Osteoblast (primary cell): Measurements from ENCODE around the gene CNBP. TPM values are rescaled to one million over a fixed set of nuclear protein-coding genes. Genes with fewer than 3 reads are reported as not detected.
"Not testable (repeated sequence)": the region's sequence is repeated elsewhere in the genome, so short reads cannot be mapped to it uniquely, and the experiment has no call there.

Source experiments
- DNase-seq: peaks from one replicate; pipeline ENCODE4 v3.0.0; 2011; ENCODE audit warnings: low spot score, mixed read lengths; ENCODE audit not compliant: insufficient read length; ENCODE audit errors: missing footprints
- H2AFZ ChIP-seq: 2 replicates; pipeline ENCODE4 v1.6.0; 2011; ENCODE audit warnings: mild to moderate bottlenecking, low read length
- H3K27ac ChIP-seq: 2 replicates; pipeline ENCODE4 v1.5.1; 2011; ENCODE audit warnings: mild to moderate bottlenecking, low read depth, low read length, moderate library complexity
- H3K27me3 ChIP-seq: 2 replicates; pipeline ENCODE4 v1.6.0; 2012; ENCODE audit warnings: mild to moderate bottlenecking, control low read depth, inconsistent platforms, low read length, moderate library complexity; ENCODE audit not compliant: insufficient read depth
- H3K36me3 ChIP-seq: 2 replicates; pipeline ENCODE4 v1.5.1; 2011; ENCODE audit warnings: mild to moderate bottlenecking, low read length, control low read depth, moderate library complexity; ENCODE audit not compliant: insufficient read depth
- H3K4me1 ChIP-seq: 2 replicates; pipeline ENCODE4 v1.5.1; 2011; ENCODE audit warnings: mild to moderate bottlenecking, low read length, control low read depth, moderate library complexity; ENCODE audit not compliant: insufficient read depth
- H3K4me2 ChIP-seq: 2 replicates; pipeline ENCODE4 v1.6.0; 2011; ENCODE audit warnings: mild to moderate bottlenecking, low read length; ENCODE audit not compliant: insufficient read depth
- H3K4me3 ChIP-seq: fragments of 200-600 bp; sonication (generic); 3 replicates; pipeline ENCODE4 v1.5.1; 2012; ENCODE audit warnings: mild to moderate bottlenecking, low read length, inconsistent platforms; ENCODE audit not compliant: insufficient read depth
- H3K79me2 ChIP-seq: 2 replicates; pipeline ENCODE4 v1.6.0; 2012; ENCODE audit warnings: mild to moderate bottlenecking, low read length, control low read depth, inconsistent platforms; ENCODE audit not compliant: insufficient read depth
- H3K9me3 ChIP-seq: 2 replicates; pipeline ENCODE4 v1.5.1; 2011; ENCODE audit warnings: low read depth, low read length, control low read depth
- H4K20me1 ChIP-seq: 2 replicates; pipeline ENCODE4 v1.6.0; 2012; ENCODE audit warnings: mild to moderate bottlenecking, low read length, control low read depth; ENCODE audit not compliant: insufficient read depth
- CTCF ChIP-seq: IDR thresholded peaks from 2 replicates; pipeline ENCODE4 v1.5.1; 2011; ENCODE audit warnings: mild to moderate bottlenecking, low read depth, low read length, moderate library complexity; ENCODE audit errors: extremely low read depth
- total RNA-seq: library from RNA; depleted of rRNA; stranded (reverse); fragments of >200 nt; gene quantifications from 2 replicates; pipeline ENCODE4 v1.2.3, GENCODE V29; 2012

Gene CNBP
- total RNA-seq, 1 donor = 233 TPM

GRCh38 chr3:129187857-129188256 lies 4.2 kb upstream of the CNBP start:
- Histone ChIP-seq H4K20me1 (peaks cover 2% of the 10 kb centered on the region), H3K4me1 (peaks cover 6% of the 10 kb centered on the region), H3K4me3 (no peak overlapping the region), H3K27ac (no peak overlapping the region), H2AFZ (no peak overlapping the region), H3K27me3 (no peaks in the 10 kb centered on the region), H3K79me2 (peaks cover 34% of the 10 kb centered on the region), H3K36me3 (no peaks in the 10 kb centered on the region), H3K4me2 (no peak overlapping the region), H3K9me3 (no peaks in the 10 kb centered on the region)
- no peak for DNase-seq
- no peak for TF ChIP-seq CTCF

- Histone ChIP-seq H4K20me1 (peaks cover 20% of the 10 kb centered on the region), H3K4me1 (peaks cover 18% of the 10 kb centered on the region), H3K4me3 (no peak overlapping the region), H3K79me2 (peaks cover 55% of the 10 kb centered on the region), H3K9me3 (no peaks in the 10 kb centered on the region), H2AFZ (no peak overlapping the region), H3K27ac (no peak overlapping the region), H3K4me2 (peak overlapping the region; percentile 14), H3K36me3 (no peaks in the 10 kb centered on the region), H3K27me3 (no peaks in the 10 kb centered on the region)
- no peak for TF ChIP-seq CTCF
- DNase-seq = no peak
Measured at GRCh38 chr3:129185783-129186182, 2.1 kb upstream of the CNBP start.

GRCh38 chr3:129184784-129185542 lies 1.3 kb upstream of the CNBP start:
- H2AFZ ChIP-seq, H3K36me3 ChIP-seq, H3K9me3 ChIP-seq, DNase-seq, H3K27me3 ChIP-seq: not testable (repeated sequence)
- peaks cover 28% of the 10 kb centered on the region for H4K20me1 ChIP-seq
- peak overlapping the region; percentile 98 for H3K27ac ChIP-seq
- H3K4me1 ChIP-seq = peaks cover 27% of the 10 kb centered on the region
- peak overlapping the region; percentile 90 for H3K4me3 ChIP-seq
- H3K79me2 ChIP-seq = peaks cover 63% of the 10 kb centered on the region
- H3K4me2 ChIP-seq = peak overlapping the region; percentile 100

- H3K79me2 ChIP-seq = peaks cover 69% of the 10 kb centered on the region
- peak; percentile 44 for DNase-seq
Measured at GRCh38 chr3:129184396-129184657, 631 bp upstream of the CNBP start.

More at GRCh38 chr3:129184396-129184657, 631 bp upstream of the CNBP start:
- peaks cover 33% of the 10 kb centered on the region for H3K4me1 ChIP-seq
- no peaks in the 10 kb centered on the region for H3K27me3 ChIP-seq
- no peak for TF ChIP-seq CTCF
- peaks cover 35% of the 10 kb centered on the region for H4K20me1 ChIP-seq
- H3K27ac ChIP-seq = peak overlapping the region; percentile 98
- peaks cover 2% of the 10 kb centered on the region for H3K36me3 ChIP-seq
- peak overlapping the region; percentile 90 for H3K4me3 ChIP-seq
- H3K4me2 ChIP-seq = peak overlapping the region; percentile 100
- no peaks in the 10 kb centered on the region for H3K9me3 ChIP-seq
- H2AFZ ChIP-seq = peak overlapping the region; percentile 92
